Measurements from ENCODE around the gene C22orf23.

- TF ChIP-seq CTCF (conservative IDR thresholded peaks at IDR 0.05; ENCODE audit: low read depth, low read length) = no peak
- TF ChIP-seq FOS (IDR thresholded peaks at IDR 0.05; ENCODE audit: low read depth, low read length) = no peak
- TF ChIP-seq USF2 (IDR thresholded peaks at IDR 0.05; ENCODE audit: low read depth, low read length) = no peak
Measured at GRCh38 chr22:37929390-37929789, 24.0 kb downstream of the C22orf23 start.
